Spleen (tissue), 11 donors: ENCODE measurements around the gene RHBDD1. TPM values are rescaled to one million over a fixed set of nuclear protein-coding genes. Genes with fewer than 3 reads are reported as not detected.

Experiments
- DNase-seq: peaks from one replicate; pipeline ENCODE4 v3.0.0-alpha.2; 2020
- H3K27ac ChIP-seq, 8 donors: fragments of 200-600 bp; sonication (generic) in 7 of 8; 1 replicate in 4 of 8; 2 replicates in 4 of 8; pipeline versions ENCODE4 v1.5.0 to v1.8.0; 2016 to 2021; ENCODE audit warnings: inconsistent platforms in 4 of 8, mild to moderate bottlenecking in 4 of 8, moderate library complexity in 1 of 8
- H3K27me3 ChIP-seq, 7 donors: fragments of 200-600 bp; sonication (generic) in 6 of 7; replicated peaks in 1 of 7; 1 replicate in 4 of 7; 2 replicates in 3 of 7; pipeline versions ENCODE4 v1.5.0 to v1.8.0; 2016 to 2021; ENCODE audit warnings: inconsistent platforms in 3 of 7, mild to moderate bottlenecking in 1 of 7
- H3K36me3 ChIP-seq, 6 donors: fragments of 200-600 bp; sonication (generic) in 5 of 6; 1 replicate in 4 of 6; 2 replicates in 2 of 6; pipeline versions ENCODE4 v1.5.0 to v1.8.0; 2016 to 2021; ENCODE audit warnings: inconsistent platforms in 2 of 6
- H3K4me1 ChIP-seq, 6 donors: fragments of 200-600 bp; sonication (generic) in 5 of 6; 1 replicate in 3 of 6; 2 replicates in 3 of 6; pipeline versions ENCODE4 v1.5.0 to v1.8.0; 2016 to 2021; ENCODE audit warnings: inconsistent platforms in 3 of 6
- H3K4me3 ChIP-seq, 8 donors: fragments of 200-600 bp; sonication (generic) in 7 of 8; 1 replicate in 4 of 8; 2 replicates in 4 of 8; pipeline versions ENCODE4 v1.5.0 to v1.8.0; 2016 to 2021; ENCODE audit warnings: inconsistent platforms in 4 of 8, mild to moderate bottlenecking in 4 of 8, moderate library complexity in 2 of 8
- H3K9me3 ChIP-seq, 8 donors: fragments of 200-600 bp; sonication (generic) in 7 of 8; 1 replicate in 4 of 8; 2 replicates in 4 of 8; pipeline versions ENCODE4 v1.5.0 to v1.8.0; 2016 to 2021; ENCODE audit warnings: inconsistent platforms in 4 of 8
- POLR2A ChIP-seq, 3 donors: fragments of 450-650 bp; IDR thresholded peaks; one replicate each; pipeline ENCODE4 v1.5.1; 2017; ENCODE audit warnings: antibody characterized with exemption in 3 of 3, mild to moderate bottlenecking in 1 of 3
- POLR2AphosphoS5 ChIP-seq, 3 donors: sonication (generic); formaldehyde crosslinking; IDR thresholded peaks; one replicate each; pipeline ENCODE4 v1.5.1; 2017; ENCODE audit warnings: antibody characterized with exemption in 3 of 3
- WGBS, 5 donors: extraction: QIAGEN DNeasy Blood & Tissue Kit in 3 of 5; methylation state at CpG; one replicate each; pipeline versions ENCODE4 v1.1.5 to v1.1.7; 2013 to 2018; 5-methylcytosine and 5-hydroxymethylcytosine counted together
- intact Hi-C: fragments of 100-400 bp; cut with DNase I; formaldehyde crosslinking; loops from one replicate; pipeline ENCODE4 v1.15.0; 2023; ENCODE audit warnings: low total_unique reads
- polyA plus RNA-seq, 3 donors: library from polyadenylated mRNA; stranded (reverse); fragments of 200-250 nt; gene quantifications; one replicate each; pipeline ENCODE4 v1.2.1, GENCODE V29; 2013
- total RNA-seq, 7 donors: library from RNA; depleted of rRNA in 3 of 7; stranded (reverse); fragments of >200 nt in 3 of 7; fragmentation: NEBNext Ultra II Directional in 4 of 7; extraction: Animal tissue kit (Norgen Biotek cat#: 25700) in 4 of 7; gene quantifications; one replicate each; pipeline versions ENCODE4 v1.1.0 to v1.2.1, GENCODE V29; 2016 to 2021
- TF ChIP-seq, protein P1 (sequence below), 11 experiments: fragments of 200-600 bp in 7 of 11; fragments of 450-650 bp in 4 of 11; sonication (generic) in 4 of 11; IDR thresholded peaks in 8 of 11; conservative IDR thresholded peaks in 3 of 11; 1 replicate in 7 of 11; 2 replicates in 4 of 11; pipeline versions ENCODE4 v1.4.0 to v1.8.0; 2016 to 2021; ENCODE audit warnings: antibody characterized with exemption in 11 of 11, inconsistent platforms in 4 of 11, mild to moderate bottlenecking in 1 of 11
- donor health status: healthy with polysubstance abuse.
- donor health status: DM: no; HTN: no; CAD: no; lungs with moderate emphysema.
- donor health status: DM: no; HTN: no; CAD: no.
- donor health status: Bipolar disorder and iron deficiency.
- donor health status: healthy.
- donor health status: DM: no; HTN: no; CAD: no.
- donor health status: DM: yes; HTN: yes; CAD: no.

RHBDD1 gene
- total and polyA plus RNA-seq, 10 donors: 6.1 to 67.5 (median 32.8) TPM

DNA sequence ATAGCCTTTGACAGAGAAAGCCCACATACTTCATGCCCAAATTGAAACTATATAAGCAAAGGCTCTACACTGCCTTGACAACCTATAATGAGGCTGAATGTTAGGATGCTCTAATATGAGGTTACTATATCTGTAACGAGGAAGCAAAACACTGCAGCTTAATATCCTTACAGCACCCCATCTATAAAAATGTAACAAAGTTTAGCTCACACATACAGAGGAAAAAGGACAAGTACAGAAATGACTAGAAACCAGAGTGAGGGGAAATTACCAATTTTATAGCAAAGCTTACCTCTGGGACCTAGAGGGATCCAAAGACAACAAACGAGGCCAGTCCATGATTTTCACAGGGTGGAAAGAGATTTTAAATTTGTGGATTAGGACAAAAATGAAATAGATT, 189.7 kb downstream of the RHBDD1 start:
- TF ChIP-seq POLR2A (IDR thresholded peaks at IDR 0.05) (no peak), POLR2AphosphoS5 (IDR thresholded peaks at IDR 0.05) (no peak)
- TF ChIP-seq, protein P1, sequence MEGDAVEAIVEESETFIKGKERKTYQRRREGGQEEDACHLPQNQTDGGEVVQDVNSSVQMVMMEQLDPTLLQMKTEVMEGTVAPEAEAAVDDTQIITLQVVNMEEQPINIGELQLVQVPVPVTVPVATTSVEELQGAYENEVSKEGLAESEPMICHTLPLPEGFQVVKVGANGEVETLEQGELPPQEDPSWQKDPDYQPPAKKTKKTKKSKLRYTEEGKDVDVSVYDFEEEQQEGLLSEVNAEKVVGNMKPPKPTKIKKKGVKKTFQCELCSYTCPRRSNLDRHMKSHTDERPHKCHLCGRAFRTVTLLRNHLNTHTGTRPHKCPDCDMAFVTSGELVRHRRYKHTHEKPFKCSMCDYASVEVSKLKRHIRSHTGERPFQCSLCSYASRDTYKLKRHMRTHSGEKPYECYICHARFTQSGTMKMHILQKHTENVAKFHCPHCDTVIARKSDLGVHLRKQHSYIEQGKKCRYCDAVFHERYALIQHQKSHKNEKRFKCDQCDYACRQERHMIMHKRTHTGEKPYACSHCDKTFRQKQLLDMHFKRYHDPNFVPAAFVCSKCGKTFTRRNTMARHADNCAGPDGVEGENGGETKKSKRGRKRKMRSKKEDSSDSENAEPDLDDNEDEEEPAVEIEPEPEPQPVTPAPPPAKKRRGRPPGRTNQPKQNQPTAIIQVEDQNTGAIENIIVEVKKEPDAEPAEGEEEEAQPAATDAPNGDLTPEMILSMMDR (IDR thresholded peaks at IDR 0.05 in 8 of 11, conservative IDR thresholded peaks at IDR 0.05 in 3 of 11): no peak
- H3K27me3 ChIP-seq: no peaks in the 10 kb centered on the region
- peaks cover 0 to 5% (median 0%) of the 10 kb centered on the region in 6 donors for H3K36me3 ChIP-seq
- H3K4me3 ChIP-seq: no peak overlapping the region
- 72 to 80% (median 75%) methylated on average over 2 of the region's 2 CpGs for WGBS, 5 donors
- DNase-seq: no peak
- H3K9me3 ChIP-seq: no peaks in the 10 kb centered on the region
- intact Hi-C loops: no loop called here
- H3K27ac ChIP-seq: no peak overlapping the region
- no peaks in the 10 kb centered on the region for H3K4me1 ChIP-seq

DNA sequence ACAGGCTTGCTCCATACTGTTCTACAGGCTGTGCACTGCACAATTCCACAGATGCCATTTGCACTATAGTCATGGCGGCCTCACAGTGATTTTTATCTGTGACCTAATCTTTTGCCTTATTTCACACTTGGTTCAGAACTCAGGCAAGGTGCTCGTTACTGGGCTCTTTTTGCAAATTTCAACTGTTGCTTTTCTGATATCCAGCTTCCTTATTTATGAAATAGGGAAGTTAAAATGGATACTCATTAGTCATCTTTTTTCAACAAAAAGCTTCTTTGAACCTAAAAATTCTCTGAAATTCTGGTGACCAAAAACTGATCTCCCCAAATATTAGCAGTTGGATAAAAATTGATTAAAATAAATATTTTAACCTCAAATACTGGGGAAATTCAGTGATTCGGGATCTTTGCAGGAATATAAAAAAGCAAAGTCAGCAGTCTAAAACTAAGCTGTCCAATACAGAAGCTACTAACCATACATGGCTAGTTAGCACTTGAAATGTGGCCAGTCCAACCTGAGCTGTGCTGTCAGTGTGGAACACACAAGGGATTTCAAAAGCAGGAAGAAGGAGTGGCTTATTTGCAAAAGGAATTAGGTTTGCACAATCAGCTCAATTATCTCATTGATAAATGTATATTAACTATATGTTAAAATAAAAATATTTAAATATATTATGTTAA, 193.7 kb downstream of the RHBDD1 start:
- intact Hi-C loops: no loop called here
- Histone ChIP-seq H3K27me3 (no peaks in the 10 kb centered on the region), H3K9me3 (no peaks in the 10 kb centered on the region), H3K27ac (no peak overlapping the region), H3K36me3 (no peaks in the 10 kb centered on the region), H3K4me1 (no peaks in the 10 kb centered on the region), H3K4me3 (no peak overlapping the region)
- no peak for TF ChIP-seq POLR2AphosphoS5 (IDR thresholded peaks at IDR 0.05)
- no peak for TF ChIP-seq POLR2A (IDR thresholded peaks at IDR 0.05)
- TF ChIP-seq, protein P1 (IDR thresholded peaks at IDR 0.05 in 8 of 11, conservative IDR thresholded peaks at IDR 0.05 in 3 of 11): no peak
- DNase-seq: no peak
- WGBS, 5 donors: 58 to 69% (median 67%) methylated on average over 3 of the region's 3 CpGs

DNA sequence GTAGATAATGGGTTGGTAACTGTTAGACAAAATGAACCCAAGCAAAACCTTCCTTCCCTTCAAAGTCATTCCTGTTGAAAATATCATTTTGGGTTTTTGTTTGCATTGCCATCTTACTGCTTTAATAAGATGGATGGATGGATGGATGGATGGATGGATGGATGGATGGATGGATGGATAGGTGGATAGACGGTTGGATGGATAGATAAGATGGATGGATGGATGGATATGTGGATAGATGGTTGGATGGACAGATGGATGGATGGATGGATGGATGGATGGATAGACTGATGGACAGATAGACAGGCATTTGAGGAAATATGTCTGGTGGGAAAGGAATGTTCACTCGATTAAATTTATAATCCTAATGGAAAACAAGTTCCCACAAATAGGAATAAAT, 194.9 kb downstream of the RHBDD1 start:
- WGBS, 5 donors: 70 to 93% (median 89%) methylated on average over 2 of the region's 2 CpGs
- H3K4me1 ChIP-seq: no peaks in the 10 kb centered on the region
- no peaks in the 10 kb centered on the region for H3K27me3 ChIP-seq
- DNase-seq: no peak
- H3K36me3 ChIP-seq: no peaks in the 10 kb centered on the region
- H3K27ac ChIP-seq: no peak overlapping the region
- TF ChIP-seq POLR2AphosphoS5 (IDR thresholded peaks at IDR 0.05) (no peak), POLR2A (IDR thresholded peaks at IDR 0.05) (no peak)
- TF ChIP-seq, protein P1 (IDR thresholded peaks at IDR 0.05 in 8 of 11, conservative IDR thresholded peaks at IDR 0.05 in 3 of 11): no peak
- H3K4me3 ChIP-seq: no peak overlapping the region
- no peaks in the 10 kb centered on the region for H3K9me3 ChIP-seq
- intact Hi-C loops: no loop called here

DNA sequence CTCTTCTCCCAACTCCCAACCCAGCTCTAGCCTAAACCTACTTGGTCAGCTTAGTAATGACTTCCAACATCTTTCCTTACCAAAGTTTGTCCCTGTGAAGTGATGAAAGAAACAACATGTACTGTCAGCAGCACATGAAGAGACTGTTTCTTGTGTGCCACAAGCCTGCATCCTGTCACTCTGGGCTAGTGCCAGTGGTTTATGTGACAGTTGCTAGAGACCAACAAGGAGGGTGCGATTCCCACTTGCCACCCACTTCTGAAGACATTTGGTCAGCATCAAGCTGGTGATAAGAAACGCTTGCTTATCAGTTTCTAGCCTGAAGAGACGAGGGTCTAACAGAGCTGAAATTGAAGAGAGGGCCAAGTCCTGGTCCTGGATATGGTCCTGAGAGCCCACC, 195.5 kb downstream of the RHBDD1 start:
- no peaks in the 10 kb centered on the region for H3K36me3 ChIP-seq
- no peak overlapping the region for H3K4me3 ChIP-seq
- TF ChIP-seq POLR2A (IDR thresholded peaks at IDR 0.05) (no peak), POLR2AphosphoS5 (IDR thresholded peaks at IDR 0.05) (no peak)
- TF ChIP-seq, protein P1 (IDR thresholded peaks at IDR 0.05 in 8 of 11, conservative IDR thresholded peaks at IDR 0.05 in 3 of 11): no peak
- DNase-seq: no peak
- H3K27me3 ChIP-seq: no peaks in the 10 kb centered on the region
- no peaks in the 10 kb centered on the region for H3K9me3 ChIP-seq
- no peak overlapping the region for H3K27ac ChIP-seq
- intact Hi-C loops: no loop called here
- H3K4me1 ChIP-seq: no peaks in the 10 kb centered on the region
- WGBS, 5 donors: 33 to 83% (median 60%) methylated on average over 3 of the region's 3 CpGs
